Measurements from ENCODE around the gene BMP7.
"Not testable (repeated sequence)": the region's sequence is repeated elsewhere in the genome, so short reads cannot be mapped to it uniquely, and the experiment has no call there.

The BMP7 gene

GRCh38 chr20:57280221-57280620 lies 13.8 kb upstream of the BMP7 start:
- H3K4me3 ChIP-seq (ENCODE audit: low read depth, low read length), result no peak overlapping the region
- no peak for DNase-seq (ENCODE audit: low read depth)
- TF ChIP-seq, protein P1, sequence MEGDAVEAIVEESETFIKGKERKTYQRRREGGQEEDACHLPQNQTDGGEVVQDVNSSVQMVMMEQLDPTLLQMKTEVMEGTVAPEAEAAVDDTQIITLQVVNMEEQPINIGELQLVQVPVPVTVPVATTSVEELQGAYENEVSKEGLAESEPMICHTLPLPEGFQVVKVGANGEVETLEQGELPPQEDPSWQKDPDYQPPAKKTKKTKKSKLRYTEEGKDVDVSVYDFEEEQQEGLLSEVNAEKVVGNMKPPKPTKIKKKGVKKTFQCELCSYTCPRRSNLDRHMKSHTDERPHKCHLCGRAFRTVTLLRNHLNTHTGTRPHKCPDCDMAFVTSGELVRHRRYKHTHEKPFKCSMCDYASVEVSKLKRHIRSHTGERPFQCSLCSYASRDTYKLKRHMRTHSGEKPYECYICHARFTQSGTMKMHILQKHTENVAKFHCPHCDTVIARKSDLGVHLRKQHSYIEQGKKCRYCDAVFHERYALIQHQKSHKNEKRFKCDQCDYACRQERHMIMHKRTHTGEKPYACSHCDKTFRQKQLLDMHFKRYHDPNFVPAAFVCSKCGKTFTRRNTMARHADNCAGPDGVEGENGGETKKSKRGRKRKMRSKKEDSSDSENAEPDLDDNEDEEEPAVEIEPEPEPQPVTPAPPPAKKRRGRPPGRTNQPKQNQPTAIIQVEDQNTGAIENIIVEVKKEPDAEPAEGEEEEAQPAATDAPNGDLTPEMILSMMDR (IDR thresholded peaks at IDR 0.05; ENCODE audit: control insufficient read depth, extremely low read depth, insufficient read depth), result no peak

DNA sequence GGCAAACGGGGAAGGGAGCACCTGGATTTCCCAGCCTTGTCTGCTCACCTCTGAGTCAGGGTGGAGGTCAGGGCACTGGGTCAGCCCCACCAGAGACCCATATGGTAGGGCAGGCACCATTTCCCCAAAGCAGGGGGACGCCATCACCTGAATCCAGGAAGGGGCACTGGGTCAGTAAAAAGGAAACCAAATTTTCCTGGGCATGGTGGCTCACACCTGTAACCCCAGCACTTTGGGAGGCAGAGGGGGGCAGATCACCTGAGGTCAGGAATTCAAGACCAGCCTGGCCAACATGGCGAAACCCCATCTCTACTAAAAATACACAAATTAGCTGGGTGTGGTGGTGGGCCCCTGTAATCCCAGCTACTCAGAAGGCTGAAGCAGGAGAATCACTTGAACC lies 13.1 kb upstream of the BMP7 start:
- not testable (repeated sequence) for DNase-seq (ENCODE audit: low read depth); H3K4me3 ChIP-seq (ENCODE audit: low read depth, low read length)

DNA sequence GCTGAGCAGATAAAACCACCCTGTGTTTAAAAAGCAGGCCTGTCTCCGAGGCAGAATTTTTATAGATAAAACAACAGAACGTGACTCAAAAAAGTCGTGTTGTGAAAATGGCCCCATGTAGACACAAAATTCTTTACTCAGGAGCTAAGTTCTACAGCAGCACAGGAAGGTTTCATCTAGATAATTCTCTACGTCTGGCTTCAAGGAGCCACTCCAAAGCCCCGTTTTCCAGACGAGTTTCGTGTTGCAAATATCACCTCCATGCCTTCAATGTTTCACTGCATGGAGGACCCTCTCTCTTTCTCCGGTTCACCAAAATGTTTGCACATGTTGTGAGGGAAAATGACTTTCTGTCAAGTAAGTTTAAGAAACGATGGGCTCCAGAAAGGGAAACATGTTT lies 12.0 kb upstream of the BMP7 start:
- TF ChIP-seq, protein P1 (IDR thresholded peaks at IDR 0.05; ENCODE audit: control insufficient read depth, extremely low read depth, insufficient read depth), result no peak
- no peak for DNase-seq (ENCODE audit: low read depth)
- no peak overlapping the region for H3K4me3 ChIP-seq (ENCODE audit: low read depth, low read length)

DNA sequence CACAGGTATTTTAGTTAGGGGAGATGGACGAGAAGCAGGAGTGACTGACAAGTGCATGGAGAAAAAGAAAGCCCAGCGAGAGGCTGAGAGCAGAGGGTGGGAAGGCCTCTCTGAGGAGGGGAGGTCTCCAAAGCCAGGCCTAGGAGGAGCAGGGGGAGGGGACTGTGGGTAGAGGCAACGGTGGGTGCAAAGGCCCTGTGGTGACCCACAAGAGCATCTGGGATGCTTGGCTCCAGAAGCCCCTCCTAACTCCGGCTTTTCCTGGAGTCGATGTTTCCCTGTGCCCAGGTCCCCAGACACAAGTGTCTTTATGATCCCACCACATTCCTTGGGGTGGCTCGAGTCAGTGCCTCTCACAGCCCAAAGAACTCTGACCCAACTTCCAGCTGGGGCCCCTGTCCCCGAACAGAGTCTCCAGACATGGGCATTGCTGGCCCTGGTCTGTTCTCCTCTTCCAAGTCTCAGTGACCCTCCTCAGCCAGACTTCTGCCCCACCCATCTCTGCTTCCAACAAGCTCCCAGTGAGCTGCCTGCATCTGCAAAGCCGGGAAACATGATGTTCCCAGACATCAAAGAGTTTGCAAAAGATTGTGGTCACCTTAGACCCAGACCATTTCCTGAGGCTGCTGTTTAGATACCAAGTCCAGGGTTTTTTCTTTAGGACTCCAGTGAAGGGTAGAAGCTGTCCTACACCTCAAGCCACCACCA lies 11.1 kb upstream of the BMP7 start:
- H3K4me3 ChIP-seq (ENCODE audit: low read depth, low read length), result no peak overlapping the region
- TF ChIP-seq, protein P1 (IDR thresholded peaks at IDR 0.05; ENCODE audit: control insufficient read depth, extremely low read depth, insufficient read depth), result no peak
- DNase-seq (ENCODE audit: low read depth), result no peak

DNA sequence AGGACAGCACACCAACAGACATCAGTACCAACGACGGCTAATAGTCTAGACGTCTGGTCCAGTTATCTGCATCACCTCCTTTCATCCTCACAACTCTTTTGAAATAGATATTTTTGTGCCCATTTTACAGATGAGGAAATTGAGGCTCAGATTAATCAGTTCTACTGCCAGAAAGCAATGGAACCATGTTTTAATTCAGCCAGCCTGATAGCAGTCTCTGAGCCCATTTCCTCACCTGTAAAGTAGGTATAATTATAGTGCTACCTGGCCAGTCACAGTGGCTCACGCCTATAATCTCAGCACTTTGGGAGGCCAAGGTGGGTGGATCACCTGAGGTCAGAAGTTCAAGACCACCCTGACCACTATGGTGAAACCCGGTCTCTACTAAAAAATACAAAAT lies 9.8 kb upstream of the BMP7 start:
- no peak overlapping the region for H3K4me3 ChIP-seq (ENCODE audit: low read depth, low read length)
- TF ChIP-seq, protein P1 (IDR thresholded peaks at IDR 0.05; ENCODE audit: control insufficient read depth, extremely low read depth, insufficient read depth), result no peak
- no peak for DNase-seq (ENCODE audit: low read depth)

DNA sequence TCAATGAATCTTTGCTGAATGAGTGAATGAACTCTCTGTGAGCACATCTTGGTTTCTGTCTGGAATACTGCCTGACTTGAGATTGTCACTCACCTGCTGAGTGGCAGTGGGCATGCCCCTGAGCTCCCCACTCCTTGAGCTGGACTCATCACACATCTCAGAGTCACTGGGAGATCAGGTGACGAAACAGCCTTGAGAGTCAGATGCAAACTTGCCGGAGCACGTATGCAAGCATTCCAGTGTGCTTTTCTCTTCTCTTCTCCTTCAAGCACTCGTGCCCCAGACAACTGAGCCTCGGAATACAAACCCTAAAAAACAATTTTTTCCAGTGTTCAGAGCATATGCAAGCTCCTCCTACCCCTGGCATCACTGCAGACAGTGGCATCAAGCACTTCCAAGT lies 9.4 kb upstream of the BMP7 start:
- TF ChIP-seq, protein P1 (IDR thresholded peaks at IDR 0.05; ENCODE audit: control insufficient read depth, extremely low read depth, insufficient read depth), result no peak
- H3K4me3 ChIP-seq (ENCODE audit: low read depth, low read length), result no peak overlapping the region
- DNase-seq (ENCODE audit: low read depth), result no peak

- TF ChIP-seq, protein P1 (IDR thresholded peaks at IDR 0.05; ENCODE audit: control insufficient read depth, extremely low read depth, insufficient read depth), result no peak
- no peak for DNase-seq (ENCODE audit: low read depth)
- H3K4me3 ChIP-seq (ENCODE audit: low read depth, low read length), result no peak overlapping the region
These were observed 8.9 kb upstream of the BMP7 start for GRCh38 chr20:57275334-57275733.

Measured in LNCaP clone FGC (cell line).